Hepatocyte (in vitro differentiated cells): ENCODE results near the gene CDK14. TPM values are rescaled to one million over a fixed set of nuclear protein-coding genes. Genes with fewer than 3 reads are reported as not detected.

ENCODE experiments used
- DNase-seq: peaks from one replicate; pipeline ENCODE4 v3.0.0-alpha.2; 2016; ENCODE audit warnings: low spot score
- H2AFZ ChIP-seq: fragments of 200-600 bp; sonication (generic); 2 replicates; pipeline ENCODE4 v1.6.0; 2016; ENCODE audit warnings: antibody characterized with exemption, mild to moderate bottlenecking
- H3K27ac ChIP-seq: fragments of 200-600 bp; sonication (generic); 2 replicates; pipeline ENCODE4 v1.5.1; 2016; ENCODE audit warnings: mild to moderate bottlenecking
- H3K27me3 ChIP-seq: fragments of 200-600 bp; sonication (generic); 2 replicates; pipeline ENCODE4 v1.6.1; 2016
- H3K36me3 ChIP-seq: fragments of 200-600 bp; sonication (generic); replicated peaks from 2 replicates; pipeline ENCODE4 v1.5.1; 2016; ENCODE audit warnings: low read depth; ENCODE audit not compliant: insufficient read depth
- H3K4me1 ChIP-seq: fragments of 200-600 bp; sonication (generic); 2 replicates; pipeline ENCODE4 v1.5.1; 2016; ENCODE audit warnings: mild to moderate bottlenecking, moderate library complexity; ENCODE audit not compliant: insufficient read depth
- H3K4me2 ChIP-seq: fragments of 200-600 bp; sonication (generic); 2 replicates; pipeline ENCODE4 v1.6.0; 2016
- H3K4me3 ChIP-seq: fragments of 200-600 bp; sonication (generic); 2 replicates; pipeline ENCODE4 v1.5.1; 2016; ENCODE audit warnings: mild to moderate bottlenecking
- H3K79me2 ChIP-seq: fragments of 200-600 bp; sonication (generic); 2 replicates; pipeline ENCODE4 v1.6.0; 2017; ENCODE audit warnings: mild to moderate bottlenecking
- H3K9me2 ChIP-seq: fragments of 200-600 bp; sonication (generic); replicated peaks from 2 replicates; pipeline ENCODE4 v1.6.0; 2017; ENCODE audit warnings: mild to moderate bottlenecking; ENCODE audit not compliant: insufficient read depth
- H3K9me3 ChIP-seq: fragments of 200-600 bp; sonication (generic); 2 replicates; pipeline ENCODE4 v1.5.1; 2016; ENCODE audit warnings: low read depth, mild to moderate bottlenecking
- H4K20me1 ChIP-seq: fragments of 200-600 bp; sonication (generic); 2 replicates; pipeline ENCODE4 v1.6.0; 2016; ENCODE audit warnings: mild to moderate bottlenecking; ENCODE audit not compliant: insufficient read depth, poor library complexity, severe bottlenecking
- EZH2 ChIP-seq: fragments of 200-600 bp; sonication (generic); IDR thresholded peaks from 2 replicates; pipeline ENCODE4 v1.6.1; 2016; ENCODE audit warnings: antibody characterized with exemption, mild to moderate bottlenecking, borderline replicate concordance
- EZH2phosphoT487 ChIP-seq: fragments of 200-600 bp; sonication (generic); IDR thresholded peaks from one replicate; pipeline ENCODE4 v1.6.1; 2018; ENCODE audit warnings: antibody characterized with exemption, mild to moderate bottlenecking, low read depth, moderate library complexity; ENCODE audit not compliant: unreplicated experiment, severe bottlenecking
- WGBS: methylation state at CpG from one replicate; pipeline ENCODE4 v1.1.6; 2016; ENCODE audit warnings: low lambda C conversion rate; ENCODE audit errors: missing lambda C conversion rate; 5-methylcytosine and 5-hydroxymethylcytosine counted together
- polyA plus RNA-seq: library from polyadenylated mRNA; unstranded; fragments of >200 nt; fragmentation: Nextera tagmentation; extraction: Ambion mirVana; gene quantifications from 2 replicates; pipeline ENCODE4 v1.2.1, GENCODE V29; 2016
- total RNA-seq: library from RNA; depleted of rRNA; stranded (reverse); fragments of >200 nt; gene quantifications from 2 replicates; pipeline ENCODE4 v1.2.3, GENCODE V29; 2014
- TF ChIP-seq, protein P1 (sequence below): fragments of 200-600 bp; sonication (generic); IDR thresholded peaks from 2 replicates; pipeline ENCODE4 v1.5.1; 2016; ENCODE audit warnings: antibody characterized with exemption, mild to moderate bottlenecking; ENCODE audit not compliant: poor library complexity

Gene CDK14
- total and polyA plus RNA-seq, 2 experiments from 2014 or later = 8.6 to 23.5 TPM

DNA sequence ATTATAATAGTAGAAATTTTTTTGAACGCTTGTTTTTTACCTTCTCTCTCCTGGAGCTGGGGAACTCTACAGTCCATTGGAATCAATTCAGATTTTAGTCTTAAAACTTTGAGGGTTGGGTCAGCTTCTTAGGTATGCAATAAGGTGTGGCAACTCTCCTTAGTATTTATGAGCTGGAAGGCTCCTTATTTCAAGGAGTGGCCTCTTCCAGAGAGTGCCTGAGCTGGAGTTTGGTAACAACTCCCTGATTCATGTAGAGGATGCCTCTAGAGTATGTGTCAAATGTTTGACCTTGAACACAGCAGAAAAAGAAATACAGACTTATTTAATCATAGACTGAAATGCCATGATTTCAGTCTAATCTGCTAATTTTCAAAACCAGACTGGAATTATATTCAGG is 11.1 kb downstream of the CDK14 start:
- H3K79me2 ChIP-seq = peaks cover 69% of the 10 kb centered on the region

DNA sequence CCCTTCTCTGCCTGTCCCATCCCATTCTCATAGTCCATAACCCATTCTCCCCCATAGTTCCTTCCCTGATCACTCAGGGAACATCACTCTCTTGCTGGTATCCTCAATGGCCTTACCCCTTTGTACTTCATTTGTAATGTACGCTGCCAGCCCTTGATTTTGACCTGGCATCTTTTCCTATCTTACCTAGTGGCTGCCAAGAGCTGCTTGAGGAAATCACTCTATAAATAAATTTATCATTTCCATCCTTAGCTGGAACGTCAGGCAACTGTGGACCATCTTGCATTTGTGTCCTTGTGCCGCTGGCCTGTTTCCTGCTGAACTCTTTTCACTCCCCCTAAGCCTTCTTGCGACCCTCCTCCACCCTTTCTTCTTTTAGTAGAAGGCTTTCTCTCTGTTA is 14.0 kb downstream of the CDK14 start:
- Histone ChIP-seq H3K4me3 (no peak overlapping the region), H2AFZ (no peak overlapping the region), H3K9me3 (no peaks in the 10 kb centered on the region), H3K4me2 (no peak overlapping the region), H3K9me2 (no peaks in the 10 kb centered on the region), H3K79me2 (peaks cover 67% of the 10 kb centered on the region), H3K27ac (no peak overlapping the region), H4K20me1 (no peaks in the 10 kb centered on the region), H3K36me3 (no peaks in the 10 kb centered on the region), H3K27me3 (no peaks in the 10 kb centered on the region), H3K4me1 (no peaks in the 10 kb centered on the region)
- WGBS = 90% methylated on average over 4 of the region's 4 CpGs
- no peak for TF ChIP-seq EZH2
- no peak for TF ChIP-seq EZH2phosphoT487
- TF ChIP-seq, protein P1, sequence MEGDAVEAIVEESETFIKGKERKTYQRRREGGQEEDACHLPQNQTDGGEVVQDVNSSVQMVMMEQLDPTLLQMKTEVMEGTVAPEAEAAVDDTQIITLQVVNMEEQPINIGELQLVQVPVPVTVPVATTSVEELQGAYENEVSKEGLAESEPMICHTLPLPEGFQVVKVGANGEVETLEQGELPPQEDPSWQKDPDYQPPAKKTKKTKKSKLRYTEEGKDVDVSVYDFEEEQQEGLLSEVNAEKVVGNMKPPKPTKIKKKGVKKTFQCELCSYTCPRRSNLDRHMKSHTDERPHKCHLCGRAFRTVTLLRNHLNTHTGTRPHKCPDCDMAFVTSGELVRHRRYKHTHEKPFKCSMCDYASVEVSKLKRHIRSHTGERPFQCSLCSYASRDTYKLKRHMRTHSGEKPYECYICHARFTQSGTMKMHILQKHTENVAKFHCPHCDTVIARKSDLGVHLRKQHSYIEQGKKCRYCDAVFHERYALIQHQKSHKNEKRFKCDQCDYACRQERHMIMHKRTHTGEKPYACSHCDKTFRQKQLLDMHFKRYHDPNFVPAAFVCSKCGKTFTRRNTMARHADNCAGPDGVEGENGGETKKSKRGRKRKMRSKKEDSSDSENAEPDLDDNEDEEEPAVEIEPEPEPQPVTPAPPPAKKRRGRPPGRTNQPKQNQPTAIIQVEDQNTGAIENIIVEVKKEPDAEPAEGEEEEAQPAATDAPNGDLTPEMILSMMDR = no peak
- DNase-seq = no peak

More for the DNA sequence above, 11.1 kb downstream of the CDK14 start:
- DNase-seq = no peak
- Histone ChIP-seq H3K4me1 (no peaks in the 10 kb centered on the region), H3K27me3 (no peaks in the 10 kb centered on the region), H3K4me2 (no peak overlapping the region), H4K20me1 (no peaks in the 10 kb centered on the region), H3K36me3 (no peaks in the 10 kb centered on the region), H3K4me3 (no peak overlapping the region), H3K27ac (no peak overlapping the region), H3K9me3 (no peaks in the 10 kb centered on the region), H2AFZ (no peak overlapping the region), H3K9me2 (no peaks in the 10 kb centered on the region)
- TF ChIP-seq EZH2phosphoT487 (no peak), EZH2 (no peak)
- TF ChIP-seq, protein P1 = no peak
- WGBS = 100% methylated on average over 1 of the region's 1 CpG

DNA sequence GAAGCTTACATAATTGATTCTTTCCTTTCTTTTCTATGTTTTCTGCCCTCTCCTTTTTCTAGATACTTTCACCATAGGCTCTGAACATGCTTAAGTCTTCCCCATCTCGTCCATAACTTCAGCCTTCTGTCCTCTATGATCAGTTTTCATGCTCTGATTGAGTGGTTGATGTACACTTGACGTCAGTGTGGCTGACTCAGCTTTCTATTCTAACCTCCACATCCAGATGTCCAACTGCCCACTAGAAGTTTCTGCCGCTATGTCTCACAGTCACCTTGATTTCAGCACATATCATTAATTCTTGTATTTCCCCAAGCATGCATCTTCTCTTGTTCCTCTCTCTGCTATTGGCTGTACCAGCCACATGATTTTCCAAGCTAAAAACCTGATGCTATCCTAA is 15.0 kb downstream of the CDK14 start:
- WGBS = 99% methylated on average over 3 of the region's 3 CpGs
- H3K27me3 ChIP-seq = no peaks in the 10 kb centered on the region
- H3K79me2 ChIP-seq = peaks cover 65% of the 10 kb centered on the region
- H4K20me1 ChIP-seq = no peaks in the 10 kb centered on the region
- H3K4me2 ChIP-seq = no peak overlapping the region
- no peaks in the 10 kb centered on the region for H3K36me3 ChIP-seq
- no peak overlapping the region for H3K27ac ChIP-seq
- H2AFZ ChIP-seq = no peak overlapping the region
- no peak overlapping the region for H3K4me3 ChIP-seq
- no peaks in the 10 kb centered on the region for H3K9me2 ChIP-seq
- no peaks in the 10 kb centered on the region for H3K9me3 ChIP-seq
- TF ChIP-seq, protein P1 = no peak
- TF ChIP-seq EZH2phosphoT487 (no peak), EZH2 (no peak)
- DNase-seq = no peak
- no peaks in the 10 kb centered on the region for H3K4me1 ChIP-seq

DNA sequence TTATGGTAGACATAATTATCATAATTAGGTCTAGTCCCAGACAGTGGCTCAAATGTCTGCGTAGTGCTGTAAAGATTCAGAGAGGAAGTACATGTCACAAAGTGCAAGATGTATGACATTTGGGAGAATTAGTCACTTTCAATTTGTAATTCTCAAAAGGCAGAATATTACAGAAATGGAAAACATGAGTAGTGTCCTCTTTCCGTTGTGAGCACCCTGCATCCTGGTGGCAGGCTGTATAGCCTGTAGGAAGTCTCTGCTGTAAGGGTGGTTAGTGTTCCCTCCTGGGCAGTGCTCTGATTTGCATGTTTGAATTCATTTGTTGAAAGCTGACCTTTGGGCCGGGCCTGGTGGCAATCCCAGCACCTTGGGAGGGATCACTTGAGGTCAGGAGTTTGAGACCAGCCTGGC is 17.0 kb downstream of the CDK14 start:
- H3K9me2 ChIP-seq = no peaks in the 10 kb centered on the region
- TF ChIP-seq EZH2 (no peak), EZH2phosphoT487 (no peak)
- TF ChIP-seq, protein P1 = no peak
- no peak for DNase-seq
- H3K36me3 ChIP-seq = no peaks in the 10 kb centered on the region
- H4K20me1 ChIP-seq = no peaks in the 10 kb centered on the region
- H3K4me3 ChIP-seq = no peak overlapping the region
- H3K4me1 ChIP-seq = no peaks in the 10 kb centered on the region
- no peak overlapping the region for H3K4me2 ChIP-seq
- H3K27me3 ChIP-seq = no peaks in the 10 kb centered on the region
- H2AFZ ChIP-seq = no peak overlapping the region
- H3K79me2 ChIP-seq = peaks cover 62% of the 10 kb centered on the region
- no peaks in the 10 kb centered on the region for H3K9me3 ChIP-seq
- WGBS = 92% methylated on average over 3 of the region's 3 CpGs
- H3K27ac ChIP-seq = no peak overlapping the region
